Transverse colon (tissue), 4 donors: ENCODE data around the gene ACSS3. TPM values are rescaled to one million over a fixed set of nuclear protein-coding genes. Genes with fewer than 3 reads are reported as not detected.
A peak's percentile ranks its signal among the peaks of the same experiment; 100 is the strongest.

Experiments
- DNase-seq: peaks from one replicate; pipeline ENCODE4 v3.0.0-alpha.2; 2019
- H3K27ac ChIP-seq, 4 donors: fragments of 200-600 bp; sonication (generic); 2 replicates each; pipeline ENCODE4 v1.5.1; 2016 to 2018; ENCODE audit warnings: inconsistent platforms in 4 of 4
- H3K27me3 ChIP-seq: fragments of 200-600 bp; sonication (generic); 2 replicates; pipeline ENCODE4 v1.5.1; 2017; ENCODE audit warnings: inconsistent platforms
- H3K36me3 ChIP-seq, 4 donors: fragments of 200-600 bp; sonication (generic); 2 replicates each; pipeline ENCODE4 v1.5.1; 2017 to 2019; ENCODE audit warnings: inconsistent platforms in 4 of 4
- H3K4me1 ChIP-seq, 4 donors: fragments of 200-600 bp; sonication (generic); 2 replicates each; pipeline ENCODE4 v1.5.1; 2017 to 2020; ENCODE audit warnings: inconsistent platforms in 4 of 4
- H3K4me3 ChIP-seq, 4 donors: fragments of 200-600 bp; sonication (generic); 1 replicate in 1 of 4; 2 replicates in 3 of 4; pipeline versions ENCODE4 v1.5.1 to v1.6.1; 2017 to 2019; ENCODE audit warnings: inconsistent platforms in 4 of 4
- H3K9me3 ChIP-seq, 2 donors: fragments of 200-600 bp; sonication (generic); 2 replicates each; pipeline ENCODE4 v1.5.1; 2017 to 2019; ENCODE audit warnings: inconsistent platforms in 2 of 2
- EP300 ChIP-seq: sonication (generic); formaldehyde crosslinking; IDR thresholded peaks from one replicate; pipeline ENCODE4 v1.6.1; 2017; ENCODE audit warnings: antibody characterized with exemption, low read depth
- POLR2A ChIP-seq: fragments of 450-650 bp; IDR thresholded peaks from one replicate; pipeline ENCODE4 v1.6.1; 2016; ENCODE audit warnings: antibody characterized with exemption, mild to moderate bottlenecking, moderate library complexity
- POLR2AphosphoS5 ChIP-seq, 3 donors: sonication (generic); formaldehyde crosslinking; IDR thresholded peaks; one replicate each; pipeline ENCODE4 v1.6.1; 2016; ENCODE audit warnings: antibody characterized with exemption in 3 of 3
- WGBS, 2 donors: methylation state at CpG; one replicate each; pipeline ENCODE4 v1.1.5; 2018; ENCODE audit warnings: low coverage in 1 of 2; 5-methylcytosine and 5-hydroxymethylcytosine counted together
- in situ Hi-C, 4 donors: fragments of 200-750 bp; cut with MboI; loops; one replicate each; pipeline versions ENCODE4 v1.15.0 to v1.15.1; 2017; ENCODE audit warnings: low sequenced_read_pairs in 3 of 4, low pct_ligation_motif_present in 1 of 4, low pct_unique_long_range_greater_than_20kb in 1 of 4
- intact Hi-C: fragments of 100-400 bp; cut with DNase I; formaldehyde crosslinking; loops from one replicate; pipeline ENCODE4 v1.15.1; 2023; ENCODE audit warnings: low total_unique reads
- total RNA-seq, 4 donors: library from RNA; depleted of rRNA; stranded (reverse); fragments of >200 nt; gene quantifications; one replicate each; pipeline ENCODE4 v1.1.0, GENCODE V29; 2016
- TF ChIP-seq, protein P1 (sequence below), 5 experiments: fragments of 200-600 bp in 3 of 5; fragments of 450-650 bp in 2 of 5; sonication (generic) in 3 of 5; IDR thresholded peaks; 1 replicate in 2 of 5; 2 replicates in 3 of 5; pipeline ENCODE4 v1.5.1; 2016 to 2017; ENCODE audit warnings: antibody characterized with exemption in 5 of 5, inconsistent platforms in 3 of 5, mild to moderate bottlenecking in 2 of 5, moderate library complexity in 1 of 5

ACSS3 gene
- total RNA-seq, 4 donors from 2014 or later: 4.1 to 10.3 (median 8.0) TPM

DNA sequence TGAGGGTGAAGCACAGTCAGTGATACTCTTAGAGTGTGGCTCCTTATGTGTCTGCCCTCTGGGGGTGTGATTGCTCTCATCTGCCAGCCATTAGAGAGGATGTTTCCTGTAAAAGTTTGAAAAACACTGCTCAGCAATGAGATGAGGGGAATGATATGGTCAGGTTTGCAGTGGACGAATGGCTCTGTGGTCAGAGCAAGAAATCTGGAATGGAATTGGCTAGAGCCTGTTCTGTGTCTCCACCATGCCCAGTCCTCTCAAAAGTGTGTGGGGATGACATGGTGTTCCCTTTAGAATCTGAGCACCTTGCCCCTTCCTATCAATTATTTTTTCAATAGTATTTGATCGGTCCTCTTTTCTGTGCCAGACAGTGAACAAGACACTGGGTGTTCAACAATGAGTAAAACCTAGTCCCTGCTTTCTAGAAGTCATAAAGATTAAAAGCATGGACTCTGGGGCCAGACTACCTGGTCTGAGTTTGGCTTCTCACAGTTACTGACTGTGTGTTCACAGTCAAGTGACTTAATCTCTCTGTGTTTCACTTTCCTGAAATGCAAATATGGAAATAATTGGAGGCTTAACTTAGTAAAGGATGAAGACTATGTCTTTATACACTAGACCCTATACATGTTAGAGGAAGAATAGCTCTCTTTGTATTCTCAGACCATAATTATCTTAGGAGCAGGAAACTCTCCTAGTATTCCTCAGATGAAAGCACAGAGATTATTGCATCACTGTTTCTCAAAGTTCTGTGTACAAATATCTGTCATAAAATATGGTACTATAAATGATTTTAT is 1.6 kb downstream of the ACSS3 start:
- peak overlapping the region in 1 of 4 donors; percentile 57 for H3K4me3 ChIP-seq
- no peaks in the 10 kb centered on the region for H3K36me3 ChIP-seq
- peaks cover 24% of the 10 kb centered on the region for H3K27me3 ChIP-seq
- in situ Hi-C loops: no loop called here
- no peak for DNase-seq
- 40 to 61% methylated on average over 2 of the region's 2 CpGs for WGBS, 2 donors
- intact Hi-C loops: no loop called here
- no peaks in the 10 kb centered on the region for H3K9me3 ChIP-seq
- peaks cover 0 to 8% (median 3%) of the 10 kb centered on the region in 4 donors for H3K4me1 ChIP-seq
- H3K27ac ChIP-seq: peak overlapping the region in 2 of 4 donors; percentile 36 to 79
- TF ChIP-seq EP300: no peak

DNA sequence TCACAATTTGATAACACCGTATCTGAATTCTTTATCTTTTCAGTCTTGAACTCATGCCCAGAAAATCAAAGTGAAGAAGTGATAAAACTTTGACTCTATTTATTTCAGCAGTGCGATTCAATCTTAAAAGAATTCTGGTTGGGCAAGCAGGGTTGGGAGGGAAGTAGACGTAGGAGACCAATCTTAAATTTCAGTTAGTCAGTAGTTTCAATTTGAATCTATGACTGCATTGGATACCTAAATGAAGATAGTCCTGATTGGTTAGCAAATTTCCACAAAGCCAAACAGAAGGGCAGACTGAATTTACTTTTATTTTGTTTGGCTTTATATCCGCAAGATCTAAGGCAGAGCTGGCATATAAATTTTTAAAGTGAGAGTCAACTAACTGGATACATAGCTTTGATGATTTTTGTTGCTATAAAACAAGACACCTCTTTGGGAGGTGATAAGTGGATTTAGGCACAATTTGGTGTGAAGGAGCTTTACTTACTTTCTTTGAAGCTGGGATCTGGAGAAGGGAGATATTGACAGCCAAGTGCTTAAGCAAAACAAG is 2.6 kb downstream of the ACSS3 start:
- TF ChIP-seq, protein P1, sequence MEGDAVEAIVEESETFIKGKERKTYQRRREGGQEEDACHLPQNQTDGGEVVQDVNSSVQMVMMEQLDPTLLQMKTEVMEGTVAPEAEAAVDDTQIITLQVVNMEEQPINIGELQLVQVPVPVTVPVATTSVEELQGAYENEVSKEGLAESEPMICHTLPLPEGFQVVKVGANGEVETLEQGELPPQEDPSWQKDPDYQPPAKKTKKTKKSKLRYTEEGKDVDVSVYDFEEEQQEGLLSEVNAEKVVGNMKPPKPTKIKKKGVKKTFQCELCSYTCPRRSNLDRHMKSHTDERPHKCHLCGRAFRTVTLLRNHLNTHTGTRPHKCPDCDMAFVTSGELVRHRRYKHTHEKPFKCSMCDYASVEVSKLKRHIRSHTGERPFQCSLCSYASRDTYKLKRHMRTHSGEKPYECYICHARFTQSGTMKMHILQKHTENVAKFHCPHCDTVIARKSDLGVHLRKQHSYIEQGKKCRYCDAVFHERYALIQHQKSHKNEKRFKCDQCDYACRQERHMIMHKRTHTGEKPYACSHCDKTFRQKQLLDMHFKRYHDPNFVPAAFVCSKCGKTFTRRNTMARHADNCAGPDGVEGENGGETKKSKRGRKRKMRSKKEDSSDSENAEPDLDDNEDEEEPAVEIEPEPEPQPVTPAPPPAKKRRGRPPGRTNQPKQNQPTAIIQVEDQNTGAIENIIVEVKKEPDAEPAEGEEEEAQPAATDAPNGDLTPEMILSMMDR (IDR thresholded peaks at IDR 0.05): no peak
- TF ChIP-seq POLR2A (no peak), EP300 (no peak), POLR2AphosphoS5 (IDR thresholded peaks at IDR 0.05) (no peak)
- intact Hi-C loops (no loop called here), in situ Hi-C loops (no loop called here)
- WGBS, 2 donors: 30 to 36% methylated on average over 4 of the region's 4 CpGs
- no peak overlapping the region for H3K4me3 ChIP-seq
- no peak for DNase-seq
- peaks cover 24% of the 10 kb centered on the region for H3K27me3 ChIP-seq
- H3K36me3 ChIP-seq: no peaks in the 10 kb centered on the region
- no peak overlapping the region for H3K27ac ChIP-seq
- no peaks in the 10 kb centered on the region for H3K9me3 ChIP-seq
- peaks cover 0 to 8% (median 3%) of the 10 kb centered on the region in 4 donors for H3K4me1 ChIP-seq

DNA sequence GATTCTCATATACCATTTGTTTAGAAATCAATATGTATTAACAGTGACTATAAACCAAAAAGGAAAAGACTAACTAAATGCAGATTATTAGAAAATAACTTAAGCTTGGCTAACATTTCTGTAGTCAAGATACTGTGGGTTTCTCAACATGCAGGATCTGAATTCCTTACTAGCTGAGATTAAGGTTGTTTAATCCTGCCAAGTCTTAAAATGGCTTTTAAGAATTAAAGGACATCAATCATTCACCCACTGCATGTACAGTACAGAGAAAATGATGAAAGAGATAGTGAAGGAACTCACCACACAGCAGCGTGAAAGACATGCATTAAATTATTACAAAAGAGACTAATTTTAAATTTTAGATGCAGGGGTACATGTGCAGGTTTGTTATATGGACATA is 3.8 kb downstream of the ACSS3 start:
- H3K4me3 ChIP-seq: no peak overlapping the region
- WGBS, 2 donors: 76 to 78% methylated on average over 1 of the region's 1 CpG
- H3K27ac ChIP-seq: no peak overlapping the region
- TF ChIP-seq POLR2A (no peak), POLR2AphosphoS5 (IDR thresholded peaks at IDR 0.05) (no peak), EP300 (no peak)
- TF ChIP-seq, protein P1 (IDR thresholded peaks at IDR 0.05): no peak
- H3K4me1 ChIP-seq: peaks cover 0 to 8% (median 3%) of the 10 kb centered on the region in 4 donors
- no peaks in the 10 kb centered on the region for H3K36me3 ChIP-seq
- in situ Hi-C loops (no loop called here), intact Hi-C loops (no loop called here)
- peaks cover 22% of the 10 kb centered on the region for H3K27me3 ChIP-seq
- no peaks in the 10 kb centered on the region for H3K9me3 ChIP-seq
- DNase-seq: no peak

DNA sequence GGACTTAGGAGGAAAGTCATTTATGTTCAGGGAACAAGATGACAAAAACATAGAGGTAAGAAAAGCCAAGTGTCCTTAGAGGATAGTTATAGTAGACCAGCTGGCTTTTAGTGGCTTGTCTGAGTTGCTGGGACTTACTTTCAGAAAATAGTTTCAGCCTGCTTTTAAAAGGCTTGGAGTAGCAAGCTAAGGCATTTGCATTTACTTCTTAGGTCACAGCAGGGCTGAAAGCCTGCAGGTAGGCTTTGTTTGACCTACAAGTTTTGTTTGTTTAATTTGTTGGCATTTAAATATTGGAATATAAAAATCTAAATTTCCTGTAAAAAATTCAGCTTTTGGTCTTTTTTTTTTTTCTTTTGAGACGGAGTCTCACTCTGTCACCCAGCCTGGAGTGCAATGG is 5.1 kb downstream of the ACSS3 start:
- DNase-seq: no peak
- Histone ChIP-seq H3K27me3 (peaks cover 10% of the 10 kb centered on the region), H3K4me1 (peaks cover 0 to 6% (median 3%) of the 10 kb centered on the region in 4 donors), H3K36me3 (no peaks in the 10 kb centered on the region), H3K9me3 (no peaks in the 10 kb centered on the region), H3K4me3 (no peak overlapping the region), H3K27ac (no peak overlapping the region)
- WGBS, 2 donors: 88% methylated on average over 1 of the region's 1 CpG; no CpG with 5 or more reads in 1 of the 2 donors
- TF ChIP-seq POLR2A: no peak
- in situ Hi-C loops: no loop called here
- intact Hi-C loops: no loop called here

DNA sequence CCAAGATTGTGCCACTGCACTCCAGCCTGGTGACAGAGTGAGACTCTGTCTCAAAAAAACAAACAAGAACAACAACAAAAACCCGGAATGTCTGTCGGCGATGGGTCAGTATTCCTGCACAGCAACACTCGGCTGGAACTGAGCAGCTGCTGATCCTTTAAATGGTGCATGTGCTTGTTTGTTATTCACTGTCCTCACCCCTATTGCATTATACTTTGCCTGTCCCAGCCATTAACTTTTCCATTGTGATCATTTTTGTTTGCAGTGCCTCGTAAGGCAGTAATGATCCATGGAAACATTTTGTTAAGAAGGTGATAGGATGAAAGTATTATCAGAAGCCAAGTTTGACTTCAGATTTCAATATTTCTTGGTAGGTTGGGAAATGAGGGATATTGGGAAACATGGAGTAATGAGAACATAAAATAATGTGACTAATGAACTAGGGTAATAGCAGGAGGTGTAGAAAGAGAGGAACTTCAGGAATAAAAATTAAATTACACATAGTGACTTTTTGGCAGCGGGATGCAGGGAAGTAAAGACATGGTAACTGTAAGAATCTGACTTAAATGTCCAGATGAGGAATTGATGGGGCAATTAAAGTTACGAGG is 6.1 kb downstream of the ACSS3 start:
- H3K27me3 ChIP-seq: peaks cover under 1% of the 10 kb centered on the region
- TF ChIP-seq, protein P1 (IDR thresholded peaks at IDR 0.05): no peak
- no peak for TF ChIP-seq POLR2A
- no peak for TF ChIP-seq EP300
- peaks cover 0 to 6% (median 3%) of the 10 kb centered on the region in 4 donors for H3K4me1 ChIP-seq
- no peaks in the 10 kb centered on the region for H3K36me3 ChIP-seq
- 73 to 83% methylated on average over 4 to 7 of the region's 7 CpGs for WGBS, 2 donors
- DNase-seq: no peak
- H3K4me3 ChIP-seq: no peak overlapping the region
- in situ Hi-C loops (no loop called here), intact Hi-C loops (no loop called here)
- H3K27ac ChIP-seq: no peak overlapping the region
- H3K9me3 ChIP-seq: no peaks in the 10 kb centered on the region
